ENCODE results near the gene SMIM10L2A. TPM values are rescaled to one million over a fixed set of nuclear protein-coding genes. Genes with fewer than 3 reads are reported as not detected.

Gene SMIM10L2A
- total and polyA plus RNA-seq, 2 of the 4 experiments (the other 2 are of a cell fraction): under 0.01 to 0.10 TPM

DNA sequence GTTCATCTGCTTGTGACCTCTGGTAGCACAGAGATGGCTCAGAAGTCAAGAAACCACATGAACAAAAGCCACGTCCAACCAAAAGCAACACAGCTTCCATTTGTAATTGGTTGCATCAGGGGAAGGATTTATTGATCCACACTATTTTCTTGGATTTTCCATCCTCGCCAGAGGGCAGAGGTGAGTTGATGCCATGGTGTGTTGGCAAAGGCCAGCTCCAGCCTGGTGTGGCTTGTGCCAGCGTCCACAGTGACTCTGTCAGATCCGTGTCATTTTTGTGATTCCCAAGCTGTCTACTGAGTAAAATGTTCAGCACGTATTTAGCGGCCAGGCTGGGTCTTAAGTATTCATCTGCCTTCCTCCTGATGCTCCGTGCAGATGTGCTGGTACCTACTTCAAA, 30.0 kb upstream of the SMIM10L2A start:
- no peaks in the 10 kb centered on the region for H3K79me1 ChIP-seq (ENCODE audit: low read depth in 1 of 2, low read length in 2 of 2)
- intact Hi-C loops (cut with micrococcal nuclease): no loop called here
- H3K27ac ChIP-seq (ENCODE audit: insufficient read depth, low read length): no peak overlapping the region
- H3K9me3 ChIP-seq (ENCODE audit: control insufficient read depth, insufficient read depth, low read length): no peaks in the 10 kb centered on the region
- no peak overlapping the region for H4K5ac ChIP-seq (ENCODE audit: low read depth, low read length)
- no peak overlapping the region for H2BK20ac ChIP-seq (ENCODE audit: low read depth, low read length)
- H2AFZ ChIP-seq (replicated peaks; ENCODE audit: low read length, poor library complexity): no peak overlapping the region
- H2BK5ac ChIP-seq (ENCODE audit: low read depth, low read length, poor library complexity, severe bottlenecking): no peak overlapping the region
- dilution Hi-C loops (cut with HindIII; ENCODE audit: low sequenced_read_pairs, unreplicated experiment): no loop called here
- no peaks in the 10 kb centered on the region for H4K20me1 ChIP-seq (ENCODE audit: insufficient read depth, low read length)
- no peak for DNase-seq
- no peak overlapping the region for H3K14ac ChIP-seq (replicated peaks; ENCODE audit: low read depth, low read length)
- H2BK15ac ChIP-seq (ENCODE audit: low read depth, low read length): no peak overlapping the region
- H3K18ac ChIP-seq (ENCODE audit: low read depth, low read length): no peak overlapping the region
- ChIA-PET POLR2A (ENCODE audit: unreplicated experiment) (no interaction called here), CTCF (no interaction called here)
- no peak overlapping the region for H4K91ac ChIP-seq (ENCODE audit: insufficient read depth, low read depth, low read length)
- H4K8ac ChIP-seq (ENCODE audit: low read depth in 2 of 2, low read length in 2 of 2): no peak overlapping the region
- no peaks in the 10 kb centered on the region for H3K9me1 ChIP-seq (ENCODE audit: insufficient read depth, low read length)
- no peak overlapping the region for H2BK120ac ChIP-seq (ENCODE audit: low read depth, low read length)
- H3K4me1 ChIP-seq (ENCODE audit: control insufficient read depth, insufficient read depth, low read length): no peaks in the 10 kb centered on the region
- no peak overlapping the region for H3K4me2 ChIP-seq (ENCODE audit: low read depth, low read length)
- 64% methylated on average over 5 of the region's 7 CpGs; no CpG with 5 or more reads in 1 of the 2 experiments for WGBS, 2 experiments (ENCODE audit: extremely low coverage in 2 of 2, insufficient read length in 1 of 2)
- no peak overlapping the region for H2AK5ac ChIP-seq (ENCODE audit: low read depth, low read length)
- H3K23ac ChIP-seq (ENCODE audit: low read depth, low read length): no peak overlapping the region
- no peak overlapping the region for H2AK9ac ChIP-seq (replicated peaks; ENCODE audit: low read depth, low read length, poor library complexity)
- H3K27me3 ChIP-seq (ENCODE audit: control insufficient read depth, insufficient read depth, low read length): no peaks in the 10 kb centered on the region
- H3K4ac ChIP-seq (ENCODE audit: low read depth, low read length): no peak overlapping the region
- no peak overlapping the region for H3K4me3 ChIP-seq (ENCODE audit: insufficient read depth, low read depth, low read length)
- no peak for ATAC-seq (ENCODE audit: low read depth)
- in situ Hi-C loops (cut with MboI; ENCODE audit: low sequenced_read_pairs): no loop called here
- no peaks in the 10 kb centered on the region for H3K36me3 ChIP-seq (ENCODE audit: control insufficient read depth, insufficient read depth, low read length)
- TF ChIP-seq NFE2L2 (IDR thresholded peaks at IDR 0.05; ENCODE audit: low read depth, low read length): no peak
- TF ChIP-seq, protein P1, sequence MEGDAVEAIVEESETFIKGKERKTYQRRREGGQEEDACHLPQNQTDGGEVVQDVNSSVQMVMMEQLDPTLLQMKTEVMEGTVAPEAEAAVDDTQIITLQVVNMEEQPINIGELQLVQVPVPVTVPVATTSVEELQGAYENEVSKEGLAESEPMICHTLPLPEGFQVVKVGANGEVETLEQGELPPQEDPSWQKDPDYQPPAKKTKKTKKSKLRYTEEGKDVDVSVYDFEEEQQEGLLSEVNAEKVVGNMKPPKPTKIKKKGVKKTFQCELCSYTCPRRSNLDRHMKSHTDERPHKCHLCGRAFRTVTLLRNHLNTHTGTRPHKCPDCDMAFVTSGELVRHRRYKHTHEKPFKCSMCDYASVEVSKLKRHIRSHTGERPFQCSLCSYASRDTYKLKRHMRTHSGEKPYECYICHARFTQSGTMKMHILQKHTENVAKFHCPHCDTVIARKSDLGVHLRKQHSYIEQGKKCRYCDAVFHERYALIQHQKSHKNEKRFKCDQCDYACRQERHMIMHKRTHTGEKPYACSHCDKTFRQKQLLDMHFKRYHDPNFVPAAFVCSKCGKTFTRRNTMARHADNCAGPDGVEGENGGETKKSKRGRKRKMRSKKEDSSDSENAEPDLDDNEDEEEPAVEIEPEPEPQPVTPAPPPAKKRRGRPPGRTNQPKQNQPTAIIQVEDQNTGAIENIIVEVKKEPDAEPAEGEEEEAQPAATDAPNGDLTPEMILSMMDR (conservative IDR thresholded peaks at IDR 0.05; ENCODE audit: low read depth, low read length): no peak
- no peak overlapping the region for H3K9ac ChIP-seq (ENCODE audit: low read depth, low read length)
- H3K56ac ChIP-seq (ENCODE audit: extremely low read depth, insufficient read depth, low read length): no peak overlapping the region
- no TSS peak for BruUV-seq (replicated peaks)
